Measurements from ENCODE around the gene PRDM8.

The PRDM8 gene

GRCh38 chr4:80184053-80184824 is 13.1 kb upstream of the PRDM8 start:
- FAIRE-seq = peak; percentile 92
- DNase-seq (ENCODE audit: insufficient read length) = peak; percentile 72
- TF ChIP-seq POLR2AphosphoS5 (IDR thresholded peaks at IDR 0.05; ENCODE audit: low read depth, low read length) = no peak

GRCh38 chr4:80184825-80185756 is 12.2 kb upstream of the PRDM8 start:
- DNase-seq (ENCODE audit: insufficient read length) = no peak
- FAIRE-seq = no peak
- TF ChIP-seq POLR2A (IDR thresholded peaks at IDR 0.05; ENCODE audit: low read depth, low read length) = no peak
- TF ChIP-seq POLR2AphosphoS5 (IDR thresholded peaks at IDR 0.05; ENCODE audit: low read depth, low read length) = no peak
- no peak for TF ChIP-seq TAF1 (IDR thresholded peaks at IDR 0.05; ENCODE audit: borderline replicate concordance, low read depth, low read length)

- DNase-seq (ENCODE audit: insufficient read length) = no peak
- no peak for TF ChIP-seq TAF1 (IDR thresholded peaks at IDR 0.05; ENCODE audit: borderline replicate concordance, low read depth, low read length)
- TF ChIP-seq POLR2A (IDR thresholded peaks at IDR 0.05; ENCODE audit: low read depth, low read length) = no peak
- TF ChIP-seq POLR2AphosphoS5 (IDR thresholded peaks at IDR 0.05; ENCODE audit: low read depth, low read length) = no peak
- no peak for FAIRE-seq
These were observed 11.3 kb upstream of the PRDM8 start for GRCh38 chr4:80185787-80186548.

GRCh38 chr4:80186676-80187075 is 10.6 kb upstream of the PRDM8 start:
- TF ChIP-seq TAF1 (IDR thresholded peaks at IDR 0.05; ENCODE audit: borderline replicate concordance, low read depth, low read length) = no peak
- no peak for TF ChIP-seq POLR2AphosphoS5 (IDR thresholded peaks at IDR 0.05; ENCODE audit: low read depth, low read length)
- FAIRE-seq (no peak), DNase-seq (ENCODE audit: insufficient read length) (no peak)

- DNase-seq (ENCODE audit: insufficient read length) = no peak
- no peak for FAIRE-seq
- no peak for TF ChIP-seq POLR2AphosphoS5 (IDR thresholded peaks at IDR 0.05; ENCODE audit: low read depth, low read length)
- TF ChIP-seq POLR2A (IDR thresholded peaks at IDR 0.05; ENCODE audit: low read depth, low read length) = no peak
- TF ChIP-seq TAF1 (IDR thresholded peaks at IDR 0.05; ENCODE audit: borderline replicate concordance, low read depth, low read length) = no peak
These were observed 9.6 kb upstream of the PRDM8 start for GRCh38 chr4:80187677-80188076.

- DNase-seq (ENCODE audit: insufficient read length) (no peak), FAIRE-seq (no peak)
- TF ChIP-seq POLR2A (IDR thresholded peaks at IDR 0.05; ENCODE audit: low read depth, low read length) (no peak), TAF1 (IDR thresholded peaks at IDR 0.05; ENCODE audit: borderline replicate concordance, low read depth, low read length) (no peak)
These were observed 8.9 kb upstream of the PRDM8 start for GRCh38 chr4:80188457-80188800.

GRCh38 chr4:80188801-80189458 is 8.4 kb upstream of the PRDM8 start:
- DNase-seq (ENCODE audit: insufficient read length) (no peak), FAIRE-seq (no peak)
- TF ChIP-seq POLR2A (IDR thresholded peaks at IDR 0.05; ENCODE audit: low read depth, low read length) (no peak), POLR2AphosphoS5 (IDR thresholded peaks at IDR 0.05; ENCODE audit: low read depth, low read length) (no peak)

- DNase-seq (ENCODE audit: insufficient read length) (no peak), FAIRE-seq (no peak)
- TF ChIP-seq POLR2AphosphoS5 (IDR thresholded peaks at IDR 0.05; ENCODE audit: low read depth, low read length) = no peak
- TF ChIP-seq POLR2A (IDR thresholded peaks at IDR 0.05; ENCODE audit: low read depth, low read length) = no peak
- no peak for TF ChIP-seq TAF1 (IDR thresholded peaks at IDR 0.05; ENCODE audit: borderline replicate concordance, low read depth, low read length)
These were observed 7.7 kb upstream of the PRDM8 start for GRCh38 chr4:80189581-80189955.

- FAIRE-seq (no peak), DNase-seq (ENCODE audit: insufficient read length) (no peak)
- no peak for TF ChIP-seq POLR2A (IDR thresholded peaks at IDR 0.05; ENCODE audit: low read depth, low read length)
- no peak for TF ChIP-seq POLR2AphosphoS5 (IDR thresholded peaks at IDR 0.05; ENCODE audit: low read depth, low read length)
These were observed 7.2 kb upstream of the PRDM8 start for GRCh38 chr4:80189956-80190677.

- DNase-seq (ENCODE audit: insufficient read length) = no peak
- no peak for FAIRE-seq
- TF ChIP-seq POLR2AphosphoS5 (IDR thresholded peaks at IDR 0.05; ENCODE audit: low read depth, low read length) (no peak), POLR2A (IDR thresholded peaks at IDR 0.05; ENCODE audit: low read depth, low read length) (no peak), TAF1 (IDR thresholded peaks at IDR 0.05; ENCODE audit: borderline replicate concordance, low read depth, low read length) (no peak)
These were observed 4.9 kb upstream of the PRDM8 start for GRCh38 chr4:80192252-80192866.
